Endothelial cell of umbilical vein (primary cell): Measurements from ENCODE around the gene NT5DC4. TPM values are rescaled to one million over a fixed set of nuclear protein-coding genes. Genes with fewer than 3 reads are reported as not detected.

Source experiments
- BruUV-seq: library from RNA; stranded (reverse); fragments of 400-500 nt; replicated peaks from 2 replicates; lab custom pipeline; 2021; lab: Mats Ljungman, UMichigan
- CTCF ChIA-PET: fragments of 300-600, 350-600 bp; sonication (Branson Sonifier 250); formaldehyde crosslinking; loops from one replicate; lab custom pipeline; 2021; ENCODE audit warnings: antibody characterized with exemption, inconsistent platforms; lab: Charles Lee
- POLR2A ChIA-PET: fragments of 300-600, 350-600 bp; sonication (Branson Sonifier 250); formaldehyde crosslinking; loops from one replicate; lab custom pipeline; 2021; ENCODE audit warnings: antibody characterized with exemption, inconsistent platforms; lab: Charles Lee
- DNase-seq: peaks from one replicate; pipeline ENCODE4 v3.0.0-alpha.2; 2011; ENCODE audit warnings: low read depth, low spot score
- FAIRE-seq: peaks from 2 replicates; lab custom pipeline; 2011; peaks lifted over from hg19 to GRCh38; lab: Jason Lieb, UNC
- H2AFZ ChIP-seq: 2 replicates; pipeline ENCODE4 v1.6.0; 2012; ENCODE audit warnings: low read depth, low read length, control low read depth, inconsistent platforms
- H3K27ac ChIP-seq: 2 replicates; pipeline ENCODE4 v1.5.1; 2011; ENCODE audit warnings: low read depth, mild to moderate bottlenecking, control low read depth, low read length, moderate library complexity; ENCODE audit not compliant: insufficient read depth
- H3K27me3 ChIP-seq, 2 experiments: 2 replicates each; pipeline versions ENCODE4 v1.6.0 to v1.6.1; 2011; ENCODE audit warnings: low read length in 2 of 2, mixed read lengths in 1 of 2; ENCODE audit not compliant: control insufficient read depth in 2 of 2, insufficient read depth in 2 of 2
- H3K36me3 ChIP-seq, 2 experiments: 2 replicates in 1 of 2; 3 replicates in 1 of 2; pipeline ENCODE4 v1.5.1; 2011; ENCODE audit warnings: low read length in 2 of 2, mild to moderate bottlenecking in 1 of 2, moderate library complexity in 1 of 2; ENCODE audit not compliant: control insufficient read depth in 2 of 2, insufficient read depth in 2 of 2; ENCODE audit errors: extremely low read depth in 1 of 2
- H3K4me1 ChIP-seq: 3 replicates; pipeline ENCODE4 v1.5.1; 2011; ENCODE audit warnings: mild to moderate bottlenecking, low read length; ENCODE audit not compliant: control insufficient read depth, insufficient read depth; ENCODE audit errors: extremely low read depth
- H3K4me2 ChIP-seq: 2 replicates; pipeline ENCODE4 v1.6.1; 2011; ENCODE audit warnings: low read length, control low read depth, mixed read lengths; ENCODE audit not compliant: insufficient read depth
- H3K4me3 ChIP-seq, 3 experiments: fragments of 200-600 bp in 1 of 3; sonication (generic), shearing (Covaris generic) in 1 of 3; replicated peaks in 1 of 3; 2 replicates each; pipeline ENCODE4 v1.5.1; 2011 to 2016; ENCODE audit warnings: control low read depth in 3 of 3, low read length in 3 of 3, mild to moderate bottlenecking in 2 of 3, inconsistent platforms in 1 of 3, low read depth in 1 of 3, moderate library complexity in 1 of 3; ENCODE audit not compliant: insufficient read depth in 1 of 3
- H3K79me2 ChIP-seq: 2 replicates; pipeline ENCODE4 v1.6.0; 2012; ENCODE audit warnings: low read length, inconsistent platforms; ENCODE audit not compliant: control insufficient read depth, insufficient read depth
- H3K9ac ChIP-seq: replicated peaks from 2 replicates; pipeline ENCODE3; 2011; ENCODE audit warnings: low read length, control low read depth; ENCODE audit not compliant: insufficient read depth; ENCODE audit errors: extremely low read depth
- H3K9me1 ChIP-seq: replicated peaks from 3 replicates; pipeline ENCODE4 v1.6.0; 2011; ENCODE audit warnings: mild to moderate bottlenecking, low read length; ENCODE audit not compliant: control insufficient read depth, insufficient read depth; ENCODE audit errors: extremely low read depth
- H3K9me3 ChIP-seq: replicated peaks from 2 replicates; pipeline ENCODE4 v1.5.1; 2012; ENCODE audit warnings: low read length, inconsistent platforms; ENCODE audit not compliant: control insufficient read depth, insufficient read depth
- H4K20me1 ChIP-seq: replicated peaks from 2 replicates; pipeline ENCODE3; 2011; ENCODE audit warnings: mild to moderate bottlenecking, low read length; ENCODE audit not compliant: control insufficient read depth, insufficient read depth; ENCODE audit errors: extremely low read depth
- EZH2 ChIP-seq: IDR thresholded peaks from 2 replicates; pipeline ENCODE4 v1.6.1; 2012; ENCODE audit warnings: borderline replicate concordance, low read depth, mild to moderate bottlenecking, moderate library complexity, low read length, inconsistent platforms; ENCODE audit not compliant: severe bottlenecking
- FOS ChIP-seq: IDR thresholded peaks from 2 replicates; pipeline ENCODE4 v1.6.1; 2011; ENCODE audit warnings: mild to moderate bottlenecking, low read length, moderate library complexity, borderline replicate concordance; ENCODE audit not compliant: insufficient read depth
- GATA2 ChIP-seq: IDR thresholded peaks from 2 replicates; pipeline ENCODE4 v1.7.0; 2011; ENCODE audit warnings: low read depth, mild to moderate bottlenecking, moderate library complexity, mixed read lengths, low read length; ENCODE audit not compliant: insufficient read length, insufficient read depth
- JUN ChIP-seq: IDR thresholded peaks from 2 replicates; pipeline ENCODE4 v1.6.1; 2011; ENCODE audit warnings: borderline replicate concordance, low read depth; ENCODE audit not compliant: insufficient read length, insufficient read depth
- MYC ChIP-seq: IDR thresholded peaks from one replicate; pipeline ENCODE4 v1.6.1; 2011; ENCODE audit warnings: mild to moderate bottlenecking, low read depth, low read length
- POLR2A ChIP-seq: IDR thresholded peaks from 2 replicates; pipeline ENCODE4 v1.6.1; 2012; ENCODE audit warnings: low read depth, mild to moderate bottlenecking, control low read depth, low read length
- POLR2AphosphoS5 ChIP-seq: IDR thresholded peaks from 2 replicates; pipeline ENCODE4 v1.6.1; 2012; ENCODE audit warnings: low read depth, mild to moderate bottlenecking, control low read depth, low read length, moderate library complexity; ENCODE audit not compliant: insufficient read depth
- dilution Hi-C: fragments of 300-500 bp; cut with MboI; formaldehyde crosslinking; loops from one replicate; pipeline ENCODE4 v1.15.0; 2019; ENCODE audit warnings: low sequenced_read_pairs; ENCODE audit not compliant: extremely low pct_ligation_motif_present
- intact Hi-C: fragments of 100-400 bp; cut with micrococcal nuclease; formaldehyde crosslinking; loops from one replicate; pipeline ENCODE4 v1.10.0; 2022
- polyA plus RNA-seq, 4 experiments: library from polyadenylated mRNA; depleted of rRNA in 3 of 4; stranded (reverse) in 3 of 4; unstranded in 1 of 4; fragments of >200 nt; gene quantifications; 2 replicates each; pipeline versions ENCODE4 v1.2.1 to v1.2.3, GENCODE V29; 2011 to 2012; ENCODE audit warnings: missing spikeins in 1 of 4
- total RNA-seq: library from RNA; stranded (reverse); gene quantifications from 2 replicates; pipeline ENCODE4 v1.2.3, GENCODE V29; 2021
- TF ChIP-seq, protein P1 (sequence below), 2 donors: IDR thresholded peaks; 1 replicate in 1 of 2; 2 replicates in 1 of 2; pipeline ENCODE4 v1.5.1; 2011; ENCODE audit warnings: low read length in 2 of 2, mild to moderate bottlenecking in 2 of 2, moderate library complexity in 2 of 2, control low read depth in 1 of 2, inconsistent platforms in 1 of 2, low read depth in 1 of 2; ENCODE audit not compliant: insufficient read depth in 1 of 2; ENCODE audit errors: extremely low read depth in 1 of 2
- TF ChIP-seq, protein P2 (sequence below): IDR thresholded peaks from 2 replicates; pipeline ENCODE4 v1.6.1; 2011; ENCODE audit not compliant: insufficient read depth, insufficient read length

The NT5DC4 gene
- total and polyA plus RNA-seq, 2 donors (not counting 3 experiments of a cell fraction or from before 2014, with no cell fraction given): not detected

GRCh38 chr2:112671801-112672200 is 49.0 kb upstream of the NT5DC4 start:
- Histone ChIP-seq H3K9ac (no peak overlapping the region), H3K4me3 (no peak overlapping the region), H3K4me1 (peaks cover 33% of the 10 kb centered on the region), H3K27ac (no peak overlapping the region), H3K9me1 (no peaks in the 10 kb centered on the region), H2AFZ (no peak overlapping the region), H3K27me3 (no peaks in the 10 kb centered on the region), H3K9me3 (no peaks in the 10 kb centered on the region), H4K20me1 (no peaks in the 10 kb centered on the region), H3K79me2 (no peaks in the 10 kb centered on the region), H3K4me2 (no peak overlapping the region), H3K36me3 (no peaks in the 10 kb centered on the region)
- no peak for DNase-seq
- CTCF ChIA-PET: interaction anchor here (1.0 to 6.6 kb wide), 4 partner anchors 12 to 19 kb away, joined by 3 to 34 read pairs (median 4); no protein-coding TSS in a partner anchor
- intact Hi-C loops (no loop called here), dilution Hi-C loops (no loop called here)
- TF ChIP-seq MYC: no peak
- TF ChIP-seq EZH2: no peak
- TF ChIP-seq FOS: no peak
- no peak for TF ChIP-seq GATA2
- TF ChIP-seq, protein P1, sequence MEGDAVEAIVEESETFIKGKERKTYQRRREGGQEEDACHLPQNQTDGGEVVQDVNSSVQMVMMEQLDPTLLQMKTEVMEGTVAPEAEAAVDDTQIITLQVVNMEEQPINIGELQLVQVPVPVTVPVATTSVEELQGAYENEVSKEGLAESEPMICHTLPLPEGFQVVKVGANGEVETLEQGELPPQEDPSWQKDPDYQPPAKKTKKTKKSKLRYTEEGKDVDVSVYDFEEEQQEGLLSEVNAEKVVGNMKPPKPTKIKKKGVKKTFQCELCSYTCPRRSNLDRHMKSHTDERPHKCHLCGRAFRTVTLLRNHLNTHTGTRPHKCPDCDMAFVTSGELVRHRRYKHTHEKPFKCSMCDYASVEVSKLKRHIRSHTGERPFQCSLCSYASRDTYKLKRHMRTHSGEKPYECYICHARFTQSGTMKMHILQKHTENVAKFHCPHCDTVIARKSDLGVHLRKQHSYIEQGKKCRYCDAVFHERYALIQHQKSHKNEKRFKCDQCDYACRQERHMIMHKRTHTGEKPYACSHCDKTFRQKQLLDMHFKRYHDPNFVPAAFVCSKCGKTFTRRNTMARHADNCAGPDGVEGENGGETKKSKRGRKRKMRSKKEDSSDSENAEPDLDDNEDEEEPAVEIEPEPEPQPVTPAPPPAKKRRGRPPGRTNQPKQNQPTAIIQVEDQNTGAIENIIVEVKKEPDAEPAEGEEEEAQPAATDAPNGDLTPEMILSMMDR (IDR thresholded peaks at IDR 0.05; ENCODE audit: extremely low read depth in 1 of 2, insufficient read depth in 1 of 2, low read depth in 1 of 2, low read length in 2 of 2): no peak
- TF ChIP-seq, protein P2, sequence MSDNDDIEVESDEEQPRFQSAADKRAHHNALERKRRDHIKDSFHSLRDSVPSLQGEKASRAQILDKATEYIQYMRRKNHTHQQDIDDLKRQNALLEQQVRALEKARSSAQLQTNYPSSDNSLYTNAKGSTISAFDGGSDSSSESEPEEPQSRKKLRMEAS: no peak
- no peak for TF ChIP-seq POLR2A
- TF ChIP-seq JUN: no peak
- TF ChIP-seq POLR2AphosphoS5: no peak
- FAIRE-seq: no peak
- BruUV-seq: no TSS peak
- POLR2A ChIA-PET: no interaction called here
